Loucy (cell line): ENCODE data around the gene FAM89B.

Source experiments
- EZH2phosphoT487 ChIP-seq: fragments of 200-600 bp; IDR thresholded peaks from 2 replicates; pipeline ENCODE4 v1.6.1; 2018; ENCODE audit warnings: antibody characterized with exemption, mild to moderate bottlenecking, moderate library complexity, borderline replicate concordance
- TF ChIP-seq, protein P1 (sequence below): fragments of 200-600 bp; sonication (generic); conservative IDR thresholded peaks from 2 replicates; pipeline ENCODE4 v1.5.1; 2014; ENCODE audit warnings: mild to moderate bottlenecking, antibody characterized with exemption, low read length

DNA sequence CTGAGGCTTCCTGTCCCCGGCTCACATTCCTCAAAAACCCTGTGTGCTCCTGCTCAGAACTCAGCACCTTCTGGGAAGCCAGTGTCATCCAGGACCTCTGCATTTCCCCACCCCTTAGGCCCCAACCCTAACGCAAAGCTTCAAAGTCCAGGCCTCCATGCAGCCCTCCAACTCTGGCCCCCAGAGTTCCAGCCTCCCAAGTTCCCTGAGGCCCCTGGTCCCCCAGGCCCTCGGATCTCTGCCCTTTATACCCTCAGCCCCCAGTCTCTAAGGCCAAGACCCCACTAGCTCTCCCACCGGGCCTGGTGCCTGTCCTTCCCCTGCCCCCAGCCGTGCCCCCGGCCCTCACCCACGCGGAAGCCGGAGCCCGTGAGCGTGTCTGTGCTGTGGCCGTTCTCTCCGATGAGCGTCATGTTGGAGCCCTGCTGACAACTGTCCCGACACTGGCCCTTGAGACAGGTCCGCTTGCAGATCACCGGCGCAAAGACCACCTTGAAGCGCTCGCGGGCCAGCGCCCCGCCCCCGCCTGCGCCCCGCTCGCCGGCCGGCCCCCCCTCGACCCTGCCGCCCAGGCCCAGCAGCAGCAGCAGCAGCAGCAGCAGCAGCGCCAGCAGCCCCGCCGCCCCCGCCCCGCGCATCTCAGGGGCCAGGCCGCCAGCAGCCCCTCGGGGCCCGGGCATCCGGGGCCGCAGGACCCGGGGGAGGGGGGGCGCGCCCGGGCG lies 14.9 kb upstream of the FAM89B start:
- TF ChIP-seq, protein P1, sequence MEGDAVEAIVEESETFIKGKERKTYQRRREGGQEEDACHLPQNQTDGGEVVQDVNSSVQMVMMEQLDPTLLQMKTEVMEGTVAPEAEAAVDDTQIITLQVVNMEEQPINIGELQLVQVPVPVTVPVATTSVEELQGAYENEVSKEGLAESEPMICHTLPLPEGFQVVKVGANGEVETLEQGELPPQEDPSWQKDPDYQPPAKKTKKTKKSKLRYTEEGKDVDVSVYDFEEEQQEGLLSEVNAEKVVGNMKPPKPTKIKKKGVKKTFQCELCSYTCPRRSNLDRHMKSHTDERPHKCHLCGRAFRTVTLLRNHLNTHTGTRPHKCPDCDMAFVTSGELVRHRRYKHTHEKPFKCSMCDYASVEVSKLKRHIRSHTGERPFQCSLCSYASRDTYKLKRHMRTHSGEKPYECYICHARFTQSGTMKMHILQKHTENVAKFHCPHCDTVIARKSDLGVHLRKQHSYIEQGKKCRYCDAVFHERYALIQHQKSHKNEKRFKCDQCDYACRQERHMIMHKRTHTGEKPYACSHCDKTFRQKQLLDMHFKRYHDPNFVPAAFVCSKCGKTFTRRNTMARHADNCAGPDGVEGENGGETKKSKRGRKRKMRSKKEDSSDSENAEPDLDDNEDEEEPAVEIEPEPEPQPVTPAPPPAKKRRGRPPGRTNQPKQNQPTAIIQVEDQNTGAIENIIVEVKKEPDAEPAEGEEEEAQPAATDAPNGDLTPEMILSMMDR: no peak
- TF ChIP-seq EZH2phosphoT487: no peak
